ENCODE data around the gene ZFYVE27.
"Not testable (repeated sequence)": the region's sequence is repeated elsewhere in the genome, so short reads cannot be mapped to it uniquely, and the experiment has no call there.

Gene ZFYVE27
- 16.2 to 42.6 (median 31.9) reads per million in 18 experiments for total RNA-seq

- peak; percentile 98 to 99 for DNase-seq
These were observed at the start of gene ZFYVE27 for GRCh38 chr10:97736902-97737769. ZFYVE27 (plus strand) TSS chr10:97737128; CDS start chr10:97738478, 1,350 bp downstream.

DNA sequence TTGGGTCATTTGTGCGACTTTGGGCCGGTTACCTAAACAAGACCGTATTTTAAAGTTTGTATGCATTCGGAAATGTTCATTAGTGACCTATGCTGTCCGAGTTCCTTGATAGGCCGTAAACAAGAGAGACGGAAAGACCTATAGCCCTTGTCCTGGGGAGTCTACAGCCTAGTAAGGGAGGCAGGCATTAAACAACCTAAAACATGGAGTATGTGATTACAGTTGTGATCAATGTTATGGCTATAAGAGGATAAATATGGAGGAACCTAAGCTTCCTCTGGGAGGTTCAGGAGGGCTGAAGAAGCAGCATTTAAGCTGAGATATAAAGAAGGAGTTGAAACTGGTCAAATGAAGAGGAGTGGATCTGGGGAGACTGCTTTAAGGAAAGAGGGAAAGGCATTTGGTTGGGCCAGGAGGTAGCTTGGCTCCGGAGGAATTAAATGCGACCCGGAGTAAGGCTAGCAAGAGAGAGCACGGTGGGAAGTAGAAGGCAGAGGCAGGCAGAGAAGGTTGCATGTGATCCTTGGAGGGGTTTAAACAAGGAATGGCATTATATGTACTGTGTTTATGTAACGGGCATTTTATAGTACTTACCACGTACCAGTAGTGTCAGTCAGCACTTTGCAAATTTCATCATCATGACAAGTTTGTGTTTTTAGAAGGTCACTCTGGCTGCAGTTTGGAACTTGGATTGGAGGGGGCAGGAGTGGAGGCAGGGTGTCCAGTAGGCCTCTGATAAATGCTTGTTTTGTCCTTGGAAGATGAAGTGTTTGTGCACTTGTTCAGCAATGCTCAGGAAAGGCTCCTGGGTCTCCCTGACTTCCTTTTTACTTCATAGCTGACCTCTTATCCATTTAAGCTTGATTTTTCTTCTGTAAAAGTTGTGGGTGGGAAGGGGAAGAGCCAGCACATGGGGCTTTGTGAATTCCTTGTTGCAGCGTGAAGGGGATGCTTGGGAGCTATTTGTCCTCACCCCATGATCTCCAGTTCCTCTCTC lies 48.8 kb upstream of the ZFYVE27 start:
- DNase-seq = peak; percentile 91 to 94

- peak; percentile 99 to 100 for DNase-seq
These were observed 47.3 kb upstream of the ZFYVE27 start for GRCh38 chr10:97689559-97690020.

- DNase-seq = peak; percentile 59 to 68
These were observed 46.8 kb upstream of the ZFYVE27 start for GRCh38 chr10:97690133-97690532.

DNA sequence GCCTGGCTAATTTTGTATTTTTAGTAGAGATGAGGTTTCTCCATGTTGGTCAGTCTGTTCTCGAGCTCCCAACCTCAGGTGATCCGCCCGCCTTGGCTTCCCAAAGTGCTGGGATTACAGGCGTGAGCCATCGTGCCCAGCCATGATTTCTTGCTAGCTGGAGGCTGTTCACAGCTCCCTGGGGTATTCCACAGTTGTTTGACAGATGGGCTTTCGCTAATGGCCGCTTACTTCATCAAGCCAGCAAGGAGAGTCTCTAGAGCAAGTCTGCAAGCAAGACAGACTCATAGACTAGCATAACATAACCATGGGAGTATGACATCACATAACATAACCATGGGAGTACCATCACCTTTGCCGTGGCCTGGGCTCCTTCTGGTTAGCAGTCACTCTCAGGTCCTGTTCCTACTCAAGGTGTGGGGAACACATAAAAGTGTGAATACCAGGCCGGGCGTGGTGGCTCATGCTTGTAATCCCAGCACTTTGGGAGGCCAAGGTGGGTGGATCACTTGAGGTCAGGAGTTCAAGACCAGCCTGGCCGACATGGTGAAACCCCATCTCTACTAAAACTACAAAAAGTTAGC lies 38.8 kb upstream of the ZFYVE27 start:
- not testable (repeated sequence) for DNase-seq

- DNase-seq = peak; percentile 76 to 82
These were observed 35.4 kb upstream of the ZFYVE27 start for GRCh38 chr10:97701438-97702069.

- DNase-seq = no peak
These were observed 33.4 kb upstream of the ZFYVE27 start for GRCh38 chr10:97703398-97704067.

- no peak for DNase-seq
These were observed 32.6 kb upstream of the ZFYVE27 start for GRCh38 chr10:97704341-97704740.

GRCh38 chr10:97705006-97705670 lies 31.8 kb upstream of the ZFYVE27 start:
- DNase-seq = no peak

DNA sequence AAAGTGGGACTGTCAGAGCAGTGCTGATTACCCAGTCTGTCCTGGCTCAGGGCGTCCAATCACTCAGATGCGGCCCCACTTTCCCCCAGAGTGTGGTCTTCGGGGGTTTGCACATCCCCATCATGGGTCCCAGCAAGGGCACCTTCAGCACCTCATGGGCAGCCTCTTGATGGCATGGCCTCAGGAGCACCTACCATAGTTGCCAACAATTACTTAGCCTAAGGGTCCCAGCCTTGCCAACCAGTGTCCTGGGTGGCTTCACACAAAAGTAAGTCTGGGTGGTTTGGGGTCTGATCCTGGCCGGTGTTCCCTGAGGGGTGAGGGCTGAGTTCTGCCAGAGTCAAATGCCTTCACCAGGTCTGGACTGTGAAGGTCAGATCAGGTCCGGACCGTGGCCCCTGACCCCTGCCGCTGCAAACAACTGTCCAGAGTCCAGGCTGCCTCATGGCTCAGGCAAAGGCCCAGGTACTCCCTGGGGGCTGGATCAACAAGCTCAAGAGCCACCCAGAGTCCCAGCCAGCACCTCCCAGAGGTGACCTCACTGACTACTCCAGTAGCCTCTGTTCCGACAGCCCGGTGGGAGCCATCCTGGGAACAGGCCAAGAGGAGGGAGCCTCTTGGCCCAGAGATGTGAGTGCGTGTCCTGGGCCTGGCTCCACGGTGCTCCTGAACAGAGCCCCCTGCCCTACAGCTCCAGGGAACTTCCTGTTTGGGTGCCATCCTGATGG lies 29.6 kb upstream of the ZFYVE27 start:
- no peak for DNase-seq

DNA sequence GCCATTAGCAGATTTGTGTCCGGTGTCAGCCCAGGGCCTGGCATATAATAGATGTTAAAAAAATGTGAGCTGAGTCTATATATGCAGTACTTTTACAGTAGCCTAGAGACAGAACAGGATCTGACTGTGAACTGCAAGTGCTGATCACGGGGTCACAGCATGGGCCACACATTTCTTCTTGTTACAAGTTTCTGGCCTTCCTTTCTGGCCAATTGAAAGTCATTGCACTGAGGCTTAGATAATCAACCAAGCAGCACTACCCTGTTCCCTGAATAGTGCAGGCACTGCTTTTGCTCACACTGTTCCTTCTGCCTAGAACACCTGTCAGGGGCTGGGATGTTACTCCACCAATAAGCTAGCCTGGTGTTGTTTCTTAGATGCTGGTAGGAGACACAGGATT lies 28.8 kb upstream of the ZFYVE27 start:
- DNase-seq = no peak

- peak; percentile 65 to 76 for DNase-seq
These were observed 27.7 kb upstream of the ZFYVE27 start for GRCh38 chr10:97708976-97709946.

DNA sequence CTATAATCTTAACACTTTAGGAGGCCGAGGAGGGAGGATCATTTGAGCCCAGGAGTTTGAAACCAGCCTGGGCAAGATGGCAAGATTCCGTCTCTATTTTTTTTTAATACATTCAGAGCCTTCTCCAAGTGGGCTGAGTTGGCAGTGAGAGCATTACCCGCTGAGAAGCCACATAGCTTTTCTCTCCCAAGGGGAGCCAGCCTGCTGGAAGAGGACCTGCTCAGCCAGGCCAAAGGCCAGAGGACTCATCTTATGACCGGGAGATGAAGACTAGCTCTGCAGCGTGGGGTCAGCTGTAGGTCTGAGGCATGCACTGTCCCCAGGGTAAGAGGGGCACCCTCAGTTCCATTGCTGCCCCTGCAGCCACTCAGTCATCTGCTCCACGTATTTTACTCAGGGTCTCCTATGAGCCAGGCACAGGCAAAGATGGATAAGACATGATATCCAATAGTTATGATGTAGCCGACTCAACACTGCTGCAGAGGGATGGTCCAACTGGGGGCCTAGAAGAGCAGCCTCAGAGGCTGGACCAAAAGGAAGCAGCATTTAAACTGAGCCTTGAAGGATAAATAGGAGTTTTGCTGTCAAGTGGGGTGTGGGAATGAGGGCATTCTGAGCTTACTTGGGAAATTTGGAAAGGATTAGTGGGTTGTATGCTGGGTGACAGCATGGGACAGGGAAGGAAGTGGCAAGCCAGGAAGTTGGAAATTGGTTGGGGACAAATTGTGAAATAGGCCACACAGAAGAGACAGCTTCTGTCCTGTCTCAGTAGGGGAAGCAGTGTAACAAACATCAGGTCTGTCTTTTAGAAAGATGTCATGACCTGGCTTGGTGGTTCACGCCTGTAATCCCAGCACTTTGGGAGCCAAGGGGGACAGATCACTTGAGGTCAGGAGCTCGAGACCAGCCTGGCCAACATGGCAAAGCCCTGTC lies 25.0 kb upstream of the ZFYVE27 start:
- peak; percentile 58 to 60 for DNase-seq

- peak in 1 of 2 donors; percentile 19 for DNase-seq
These were observed 23.5 kb upstream of the ZFYVE27 start, which contains the start of gene MARVELD1 for GRCh38 chr10:97713339-97713825. MARVELD1 (plus strand) TSS chr10:97713730; CDS start chr10:97713877, 147 bp downstream.

- peak; percentile 68 to 79 for DNase-seq
These were observed 23.0 kb upstream of the ZFYVE27 start for GRCh38 chr10:97713826-97714400.

DNA sequence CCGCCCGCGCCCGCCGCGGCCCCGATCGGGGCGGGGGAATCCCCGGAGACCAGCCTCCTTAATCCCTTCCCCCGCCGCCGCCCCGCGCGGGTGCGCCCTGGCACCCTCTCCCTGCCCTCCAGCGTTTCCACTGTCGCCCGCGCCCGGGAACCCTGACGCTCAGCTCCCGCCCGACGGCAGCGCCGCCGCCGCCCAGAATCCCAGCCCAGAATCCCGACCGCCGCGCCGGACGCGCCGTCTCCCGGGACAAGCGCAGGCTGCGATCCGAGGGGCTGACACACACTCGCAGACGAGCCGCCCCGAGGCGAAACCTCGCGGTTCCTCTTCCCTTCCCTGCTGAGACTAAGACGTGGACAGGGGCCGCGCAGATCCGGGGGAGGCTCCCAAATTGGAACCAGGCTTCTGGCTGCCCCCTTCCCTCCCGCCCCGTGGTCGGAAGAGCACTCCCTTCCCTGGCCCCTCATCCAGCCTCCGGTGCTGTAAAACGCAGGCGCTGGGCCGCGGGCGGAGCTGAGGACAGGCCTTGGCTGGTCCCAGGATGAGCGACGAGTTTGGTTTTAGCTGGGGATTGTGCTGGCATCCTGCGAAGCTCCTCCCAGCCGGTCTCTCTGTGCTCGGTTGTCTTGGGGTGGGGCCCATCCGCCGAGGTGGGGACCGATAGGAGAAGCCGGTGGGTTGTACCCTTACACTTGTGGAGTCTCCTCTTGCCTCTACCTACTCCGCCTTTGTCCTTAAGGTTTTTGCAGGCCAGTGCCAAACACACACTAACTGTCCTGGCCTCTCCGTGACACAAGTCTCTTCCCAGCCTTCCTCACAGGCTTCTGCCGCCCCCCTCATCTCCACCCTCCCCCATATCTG lies 22.3 kb upstream of the ZFYVE27 start:
- peak; percentile 62 to 75 for DNase-seq

All from inflammatory macrophage (primary cell).